H1 (cell line): ENCODE measurements around the gene ADAD1. TPM values are rescaled to one million over a fixed set of nuclear protein-coding genes. Genes with fewer than 3 reads are reported as not detected.

Source experiments
- CBX5 ChIP-seq: fragments of 300-800, 300-1000 bp; sonication (generic); IDR thresholded peaks from 2 replicates; pipeline ENCODE4 v1.7.1; 2016; ENCODE audit warnings: antibody characterized with exemption, low read length, low read depth
- CREB1 ChIP-seq: IDR thresholded peaks from 2 replicates; pipeline ENCODE4 v1.6.1; 2012; ENCODE audit warnings: inconsistent platforms
- JUND ChIP-seq: IDR thresholded peaks from 2 replicates; pipeline ENCODE4 v1.6.1; 2011; ENCODE audit warnings: mild to moderate bottlenecking, improper control_type of control experiment, low read length
- SRF ChIP-seq: IDR thresholded peaks from 2 replicates; pipeline ENCODE4 v1.6.1; 2011; ENCODE audit warnings: mild to moderate bottlenecking, low read depth, low read length, moderate library complexity
- SUZ12 ChIP-seq: fragments of 200-600 bp; sonication (generic); IDR thresholded peaks from 2 replicates; pipeline ENCODE4 v1.6.1; 2012; ENCODE audit warnings: mild to moderate bottlenecking, inconsistent platforms, low read length, moderate library complexity, mixed read lengths
- polyA plus RNA-seq, 7 experiments: library from polyadenylated mRNA; depleted of rRNA in 3 of 7; stranded (reverse) in 5 of 7; unstranded in 2 of 7; fragments of >200 nt in 5 of 7; fragments of 200-250 nt in 2 of 7; gene quantifications; 1 replicate in 5 of 7; 2 replicates in 1 of 7; 4 replicates in 1 of 7; pipeline versions ENCODE4 v1.2.1 to v1.2.3, GENCODE V29; 2011 to 2013; ENCODE audit warnings: missing spikeins in 2 of 7, mixed read lengths in 2 of 7
- total RNA-seq: library from RNA; stranded (reverse); fragmentation: NEBNext Ultra II Directional; extraction: Animal tissue kit (Norgen Biotek cat#: 25700); gene quantifications from 2 replicates; pipeline ENCODE4 v1.2.1, GENCODE V29; 2021

Gene ADAD1
- total and polyA plus RNA-seq, 2 of the 8 experiments (the other 6 are each of a cell fraction or from before 2014, with no cell fraction given) = not detected

DNA sequence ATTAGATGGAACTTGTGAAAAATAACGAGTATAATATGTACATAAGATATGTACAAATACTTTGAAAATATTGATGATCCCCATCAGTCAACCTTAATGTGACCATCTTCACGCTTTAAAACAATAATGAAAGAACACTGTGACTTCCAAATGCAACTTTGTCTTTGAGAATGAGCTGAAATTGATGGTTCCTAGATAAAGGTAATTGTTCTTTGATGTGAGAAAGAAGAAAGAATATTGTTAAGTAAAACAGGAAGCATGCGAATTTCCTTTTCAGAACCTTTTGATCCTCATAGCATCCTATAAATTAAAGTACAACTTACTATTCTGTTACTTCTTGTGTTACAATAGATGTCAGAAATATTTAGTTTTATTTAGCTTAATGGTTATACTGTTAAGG lies 55.5 kb downstream of the ADAD1 start (continued):
- TF ChIP-seq SUZ12 (no peak), JUND (no peak), CREB1 (no peak), CBX5 (no peak), SRF (no peak)
